Erythroblast (primary cell): Measurements from ENCODE around the gene MRPS9.

ENCODE experiments used
- GATA1 ChIP-seq: IDR thresholded peaks from 2 replicates; pipeline ENCODE4 v1.6.1; 2011; ENCODE audit warnings: low read depth, mild to moderate bottlenecking, control low read depth, low read length, moderate library complexity
- POLR2A ChIP-seq: IDR thresholded peaks from 2 replicates; pipeline ENCODE4 v1.6.1; 2011; ENCODE audit warnings: mild to moderate bottlenecking, low read length

GRCh38 chr2:105103481-105103880 lies 65.6 kb downstream of the MRPS9 start:
- TF ChIP-seq POLR2A (no peak), GATA1 (no peak)
